HCT116 (cell line): ENCODE results near the gene C9orf78. TPM values are rescaled to one million over a fixed set of nuclear protein-coding genes. Genes with fewer than 3 reads are reported as not detected.

ENCODE experiments used
- ATAC-seq: fragments of 200-7000 bp; cut with Tn5 transposase; 2 replicates; pipeline ENCODE4 v1.9.1; 2020; ENCODE audit warnings: mild to moderate bottlenecking, moderate library complexity
- BruUV-seq: library from RNA; stranded (reverse); fragments of 400-500 nt; replicated peaks from 2 replicates; lab custom pipeline; 2021; lab: Mats Ljungman, UMichigan
- CTCF ChIA-PET: fragments of 300-600 bp; sonication (Branson Sonifier 250); formaldehyde crosslinking; loops from one replicate; lab custom pipeline; 2021; ENCODE audit warnings: antibody characterized with exemption; lab: Charles Lee
- POLR2A ChIA-PET: fragments of 300-600, 350-600 bp; sonication (Branson Sonifier 250); formaldehyde crosslinking; loops from one replicate; lab custom pipeline; 2021; ENCODE audit warnings: antibody characterized with exemption; lab: Charles Lee
- RAD21 ChIA-PET, 2 experiments: fragments of 300-600 bp; sonication (Branson Sonifier 250); formaldehyde crosslinking; loops; one replicate each; lab custom pipeline; 2023; ENCODE audit warnings: low total read pairs in 2 of 2; ENCODE audit not compliant: uncharacterized antibody in 2 of 2, unreplicated experiment in 2 of 2, low non-redundant PET in 1 of 2; lab: Charles Lee
- DNase-seq: peaks from one replicate; pipeline ENCODE4 v3.0.0-alpha.2; 2010; ENCODE audit warnings: low read depth, low spot score
- H2AFZ ChIP-seq: fragments of 200-600 bp; shearing (Covaris generic), sonication (generic); 2 replicates; pipeline ENCODE4 v1.6.1; 2017; ENCODE audit warnings: low read depth, mixed run types, mixed read lengths, antibody characterized with exemption, low read length; ENCODE audit not compliant: poor library complexity, severe bottlenecking
- H3K27ac ChIP-seq: 2 replicates; pipeline ENCODE4 v1.5.1; 2012; ENCODE audit warnings: low read depth, low read length
- H3K27me3 ChIP-seq: fragments of 200-600 bp; sonication (generic); 2 replicates; pipeline ENCODE4 v1.6.1; 2016; ENCODE audit warnings: mixed run types, low read length, mixed read lengths; ENCODE audit not compliant: insufficient read depth
- H3K36me3 ChIP-seq, 2 experiments: fragments of 200-500 bp in 1 of 2; fragments of 200-600 bp in 1 of 2; sonication (Bioruptor generic) in 1 of 2; sonication (generic) in 1 of 2; 2 replicates each; pipeline versions ENCODE4 v1.5.1 to v1.6.1; 2014 to 2016; ENCODE audit warnings: low read length in 2 of 2, inconsistent platforms in 1 of 2, mixed read lengths in 1 of 2, mixed run types in 1 of 2; ENCODE audit not compliant: insufficient read depth in 2 of 2, control insufficient read depth in 1 of 2
- H3K4me1 ChIP-seq, 2 experiments: fragments of 200-600 bp in 1 of 2; sonication (generic) in 1 of 2; 2 replicates each; pipeline versions ENCODE4 v1.5.1 to v1.6.1; 2012 to 2017; ENCODE audit warnings: low read length in 2 of 2, inconsistent platforms in 1 of 2, mild to moderate bottlenecking in 1 of 2, mixed read lengths in 1 of 2, mixed run types in 1 of 2, moderate library complexity in 1 of 2; ENCODE audit not compliant: insufficient read depth in 2 of 2, control insufficient read depth in 1 of 2
- H3K4me2 ChIP-seq: fragments of 200-600 bp; sonication (generic); 2 replicates; pipeline ENCODE4 v1.6.1; 2017; ENCODE audit warnings: mixed run types, low read length, mixed read lengths
- H3K4me3 ChIP-seq, 2 experiments: fragments of 200-600 bp in 1 of 2; sonication (generic) in 1 of 2; replicated peaks in 1 of 2; 2 replicates each; pipeline ENCODE4 v1.5.1; 2011 to 2016; ENCODE audit warnings: low read length in 2 of 2, control low read depth in 1 of 2, low read depth in 1 of 2, mild to moderate bottlenecking in 1 of 2, mixed read lengths in 1 of 2, mixed run types in 1 of 2
- H3K79me2 ChIP-seq: fragments of 200-600 bp; sonication (generic); 2 replicates; pipeline ENCODE4 v1.6.1; 2017; ENCODE audit warnings: mild to moderate bottlenecking, mixed run types, low read length, moderate library complexity, mixed read lengths; ENCODE audit not compliant: insufficient read depth
- H3K9ac ChIP-seq: fragments of 200-600 bp; sonication (generic); 2 replicates; pipeline ENCODE4 v1.6.1; 2016; ENCODE audit warnings: low read length, mixed read lengths
- H3K9me2 ChIP-seq: fragments of 200-600 bp; sonication (generic), shearing (Covaris generic); 2 replicates; pipeline ENCODE4 v1.6.1; 2017; ENCODE audit warnings: mixed run types, mild to moderate bottlenecking, moderate library complexity; ENCODE audit not compliant: insufficient read depth
- H3K9me3 ChIP-seq, 2 experiments: fragments of 200-500 bp in 1 of 2; fragments of 200-600 bp in 1 of 2; sonication (Bioruptor generic) in 1 of 2; sonication (generic) in 1 of 2; 2 replicates each; pipeline ENCODE4 v1.6.1; 2014 to 2017; ENCODE audit warnings: low read length in 2 of 2, mixed read lengths in 2 of 2, inconsistent platforms in 1 of 2, low read depth in 1 of 2, mild to moderate bottlenecking in 1 of 2, mixed run types in 1 of 2, moderate library complexity in 1 of 2; ENCODE audit not compliant: control insufficient read depth in 1 of 2, insufficient read depth in 1 of 2
- H4K20me1 ChIP-seq: fragments of 200-600 bp; sonication (generic), shearing (Covaris generic); 2 replicates; pipeline ENCODE4 v1.6.1; 2017; ENCODE audit warnings: mixed run types, mild to moderate bottlenecking, moderate library complexity; ENCODE audit not compliant: insufficient read depth
- CBX3 ChIP-seq: IDR thresholded peaks from 2 replicates; pipeline ENCODE4 v1.6.1; 2012; ENCODE audit warnings: low read depth
- CTCF ChIP-seq, 3 experiments: fragments of 200-600 bp in 1 of 3; sonication (generic) in 1 of 3; IDR thresholded peaks in 2 of 3; conservative IDR thresholded peaks in 1 of 3; 2 replicates each; pipeline ENCODE4 v1.5.1; 2012 to 2017; ENCODE audit warnings: low read depth in 2 of 3, low read length in 2 of 3, antibody characterized with exemption in 1 of 3, borderline replicate concordance in 1 of 3, control low read depth in 1 of 3, mild to moderate bottlenecking in 1 of 3, mixed read lengths in 1 of 3, mixed run types in 1 of 3, moderate library complexity in 1 of 3; ENCODE audit not compliant: insufficient read depth in 1 of 3
- EGR1 ChIP-seq: IDR thresholded peaks from 2 replicates; pipeline ENCODE4 v1.6.1; 2012; ENCODE audit warnings: low read depth
- FOSL1 ChIP-seq: IDR thresholded peaks from 2 replicates; pipeline ENCODE4 v1.6.1; 2012; ENCODE audit warnings: low read depth
- JUND ChIP-seq: IDR thresholded peaks from 2 replicates; pipeline ENCODE4 v1.6.1; 2012
- POLR2A ChIP-seq: IDR thresholded peaks from 2 replicates; pipeline ENCODE4 v1.7.0; 2011; ENCODE audit warnings: borderline replicate concordance; ENCODE audit not compliant: insufficient read depth, insufficient read length; ENCODE audit errors: extremely low read depth
- REST ChIP-seq: IDR thresholded peaks from 2 replicates; pipeline ENCODE4 v1.6.1; 2012; ENCODE audit warnings: low read depth
- SIN3A ChIP-seq: IDR thresholded peaks from 2 replicates; pipeline ENCODE4 v1.6.1; 2012; ENCODE audit warnings: low read depth
- SP1 ChIP-seq: IDR thresholded peaks from 2 replicates; pipeline ENCODE4 v1.6.1; 2012; ENCODE audit warnings: low read depth
- intact Hi-C: fragments of 100-400 bp; cut with micrococcal nuclease; formaldehyde crosslinking; loops from 2 replicates; pipeline ENCODE4 v1.10.0; 2022
- total RNA-seq: library from RNA; stranded (reverse); gene quantifications from one replicate; pipeline ENCODE4 v1.2.1, GENCODE V29; 2021; ENCODE audit not compliant: unreplicated experiment
- TF ChIP-seq, protein P1 (sequence below): IDR thresholded peaks from 2 replicates; pipeline ENCODE4 v1.6.1; 2012

The C9orf78 gene
- total RNA-seq, 1 experiment from 2014 or later, result 41.4 TPM

DNA sequence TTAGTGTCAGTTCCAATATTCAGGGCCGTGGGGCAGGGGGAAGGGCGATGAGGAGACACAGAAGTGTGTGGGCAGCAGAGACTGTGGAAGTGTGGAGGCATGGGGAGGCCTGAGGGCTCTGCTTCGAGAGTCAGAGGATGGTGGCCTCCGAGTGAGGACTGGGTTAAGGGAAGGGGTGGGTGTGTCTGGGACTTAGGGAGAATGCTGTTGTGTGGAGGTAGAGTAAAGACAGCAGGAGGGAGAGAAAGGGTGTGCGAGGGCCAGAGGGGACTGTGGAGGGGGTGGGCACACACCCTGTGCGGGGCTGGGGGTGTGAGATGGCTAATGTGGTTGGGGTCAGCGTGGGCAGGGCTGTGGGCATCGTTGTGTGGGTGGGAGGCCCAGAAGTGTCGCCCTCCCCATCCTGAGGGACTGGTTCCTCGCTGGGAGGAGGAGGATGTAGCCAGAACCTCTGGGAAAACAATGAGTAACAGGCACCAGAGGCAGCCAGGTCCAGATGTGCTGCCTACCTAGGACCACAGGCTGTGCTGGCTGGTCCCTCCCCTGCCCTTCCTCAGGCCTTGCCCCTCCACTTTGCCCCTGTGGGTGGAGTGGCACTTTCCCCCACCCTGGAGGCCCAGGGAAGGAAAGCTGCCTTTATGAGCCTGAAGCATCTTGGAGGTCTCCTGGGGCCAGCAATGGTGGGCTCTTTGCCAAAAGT lies 4.4 kb upstream of the C9orf78 start (continued):
- no peak for TF ChIP-seq CTCF (IDR thresholded peaks at IDR 0.05 in 2 of 3, conservative IDR thresholded peaks at IDR 0.05 in 1 of 3; ENCODE audit: borderline replicate concordance in 1 of 3, insufficient read depth in 1 of 3, low read depth in 2 of 3, low read length in 2 of 3)
- no peak for TF ChIP-seq JUND
- no peak for TF ChIP-seq CBX3
- no peak for TF ChIP-seq POLR2A
- TF ChIP-seq, protein P1, sequence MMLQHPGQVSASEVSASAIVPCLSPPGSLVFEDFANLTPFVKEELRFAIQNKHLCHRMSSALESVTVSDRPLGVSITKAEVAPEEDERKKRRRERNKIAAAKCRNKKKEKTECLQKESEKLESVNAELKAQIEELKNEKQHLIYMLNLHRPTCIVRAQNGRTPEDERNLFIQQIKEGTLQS, result no peak
- TF ChIP-seq SP1, result no peak
- TF ChIP-seq EGR1, result no peak

DNA sequence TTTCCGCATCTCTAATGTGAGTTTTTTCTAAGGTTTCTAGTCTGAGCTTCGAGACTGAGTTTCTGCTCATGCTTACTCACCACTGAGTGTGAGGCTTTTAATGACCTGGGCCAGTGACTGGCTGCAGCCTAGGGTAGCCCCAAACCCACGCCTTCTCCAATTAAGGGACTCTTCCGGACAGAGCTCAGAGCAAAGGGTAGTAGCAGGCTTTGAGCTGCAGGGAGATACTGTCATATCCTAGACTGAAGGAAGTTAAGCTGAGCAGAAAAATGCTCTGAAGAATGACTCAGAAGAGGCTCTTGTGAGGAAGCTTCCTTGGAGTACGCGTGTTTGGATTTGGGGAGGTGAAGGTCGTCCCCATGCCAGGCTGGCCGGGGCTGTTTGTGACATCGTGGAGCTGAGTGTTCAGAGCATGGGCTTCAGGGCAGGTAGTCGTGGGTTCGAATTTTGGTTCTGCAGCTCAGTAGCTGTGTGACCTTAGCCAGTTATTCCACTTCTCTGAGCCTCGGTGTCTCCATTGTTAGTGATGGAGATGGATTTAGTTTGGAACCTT lies 3.7 kb upstream of the C9orf78 start:
- Histone ChIP-seq H3K27me3 (no peaks in the 10 kb centered on the region), H3K9me3 (no peaks in the 10 kb centered on the region), H2AFZ (no peak overlapping the region), H4K20me1 (no peaks in the 10 kb centered on the region), H3K4me1 (peaks cover 4 to 14% of the 10 kb centered on the region in 2 experiments; a peak in 3 of 4 replicates), H3K79me2 (peaks cover 12% of the 10 kb centered on the region), H3K4me2 (no peak overlapping the region), H3K9me2 (no peaks in the 10 kb centered on the region), H3K36me3 (no peaks in the 10 kb centered on the region), H3K9ac (no peak overlapping the region), H3K27ac (no peak overlapping the region), H3K4me3 (no peak overlapping the region)
- ChIA-PET RAD21 (interaction anchor here in 1 of 2 experiments (0.5 to 0.6 kb wide), 2 partner anchors 22 to 52 kb away, joined by 3 to 4 read pairs; no protein-coding TSS in a partner anchor), CTCF (no interaction called here), POLR2A (no interaction called here)
- no peak for ATAC-seq
- no TSS peak for BruUV-seq
- TF ChIP-seq SIN3A (no peak), CBX3 (no peak), REST (no peak), FOSL1 (no peak)
- TF ChIP-seq, protein P1, result no peak
- DNase-seq, result no peak
- intact Hi-C loops, result no loop called here
